GM18951 (cell line): ENCODE results near the gene TNFRSF12A.
A peak's percentile ranks its signal among the peaks of the same experiment; 100 is the strongest.

Experiments used
- POLR2A ChIP-seq: IDR thresholded peaks from 4 replicates; pipeline ENCODE4 v1.6.1; 2011; ENCODE audit warnings: mild to moderate bottlenecking; ENCODE audit not compliant: insufficient read length, insufficient read depth; ENCODE audit errors: extremely low read depth
- in situ Hi-C: fragments of 300-500 bp; cut with MboI; formaldehyde crosslinking; loops from one replicate; pipeline ENCODE4 v1.12.0; 2022; ENCODE audit warnings: low sequenced_read_pairs, mixed read lengths, inconsistent platforms; ENCODE audit not compliant: unreplicated experiment

The TNFRSF12A gene, protein sequence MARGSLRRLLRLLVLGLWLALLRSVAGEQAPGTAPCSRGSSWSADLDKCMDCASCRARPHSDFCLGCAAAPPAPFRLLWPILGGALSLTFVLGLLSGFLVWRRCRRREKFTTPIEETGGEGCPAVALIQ

DNA sequence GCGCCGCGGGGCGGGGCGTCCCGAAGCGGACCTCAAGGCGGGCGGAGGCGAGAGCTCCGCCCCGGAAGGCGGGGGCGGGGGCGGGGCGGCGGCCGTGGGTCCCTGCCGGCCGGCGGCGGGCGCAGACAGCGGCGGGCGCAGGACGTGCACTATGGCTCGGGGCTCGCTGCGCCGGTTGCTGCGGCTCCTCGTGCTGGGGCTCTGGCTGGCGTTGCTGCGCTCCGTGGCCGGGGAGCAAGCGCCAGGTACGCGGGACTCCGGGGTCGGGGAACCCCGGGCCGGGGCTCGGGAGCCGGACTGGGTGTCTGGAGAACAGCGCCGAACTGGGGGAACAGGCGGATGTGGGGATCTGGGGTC lies at the start of gene TNFRSF12A:
TSS of gene TNFRSF12A (plus strand) at position 122 of the 357 bp plus-strand sequence. CDS start at position 152, 30 bp downstream.
- TF ChIP-seq POLR2A, result peak; percentile 83
- in situ Hi-C loops, result no loop called here

DNA sequence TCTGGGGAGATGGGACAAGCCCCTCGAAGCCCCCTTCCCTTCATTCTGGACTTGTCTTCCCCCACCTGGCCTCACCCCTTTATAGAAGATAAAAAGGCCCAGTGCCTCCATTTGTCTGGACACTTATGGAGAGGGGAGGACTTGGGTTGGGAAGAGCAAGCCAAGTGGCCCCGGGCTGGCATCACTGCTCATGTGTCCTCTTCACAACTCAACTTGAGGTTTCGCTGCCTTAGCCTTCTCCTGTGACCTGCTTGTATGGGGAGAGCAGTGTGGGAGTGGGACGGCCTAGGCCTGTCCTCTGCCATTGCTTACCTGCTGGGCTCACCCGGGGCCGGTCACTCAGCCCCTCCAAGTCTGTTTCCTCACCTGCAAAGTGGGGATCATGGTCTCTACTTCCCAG lies 49.6 kb upstream of the TNFRSF12A start:
- TF ChIP-seq POLR2A, result no peak
- in situ Hi-C loops, result no loop called here

DNA sequence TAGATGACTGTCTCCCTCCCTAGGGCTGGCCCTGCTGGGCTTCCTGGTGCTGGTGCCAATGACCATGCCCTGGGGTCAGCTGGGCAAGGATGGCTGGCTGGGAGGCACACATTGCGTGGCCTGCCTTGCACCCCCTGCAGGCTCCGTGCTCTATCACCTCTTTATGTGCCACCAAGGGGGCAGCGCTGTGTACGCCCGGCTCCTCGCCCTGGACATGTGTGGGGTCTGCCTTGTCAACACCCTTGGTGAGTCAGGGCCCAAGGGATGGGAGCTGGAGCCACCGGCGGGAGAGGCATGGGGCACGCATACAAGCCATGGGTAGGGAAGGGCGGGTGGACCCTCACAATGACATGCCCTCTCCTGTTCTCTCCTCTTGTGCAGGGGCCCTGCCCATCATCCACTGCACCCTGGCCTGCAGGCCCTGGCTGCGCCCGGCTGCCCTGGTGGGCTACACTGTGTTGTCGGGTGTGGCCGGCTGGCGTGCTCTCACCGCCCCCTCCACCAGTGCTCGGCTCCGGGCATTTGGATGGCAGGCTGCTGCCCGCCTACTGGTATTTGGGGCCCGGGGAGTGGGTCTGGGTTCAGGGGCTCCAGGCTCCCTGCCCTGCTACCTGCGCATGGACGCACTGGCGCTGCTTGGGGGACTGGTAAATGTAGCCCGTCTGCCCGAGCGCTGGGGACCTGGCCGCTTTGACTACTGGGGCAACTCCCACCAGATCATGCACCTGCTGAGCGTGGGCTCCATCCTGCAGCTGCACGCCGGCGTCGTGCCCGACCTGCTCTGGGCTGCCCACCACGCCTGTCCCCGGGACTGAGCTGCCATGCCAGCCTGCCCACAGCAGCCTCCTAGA lies 48.8 kb upstream of the TNFRSF12A start:
- peak; percentile 32 for TF ChIP-seq POLR2A
- in situ Hi-C loops, result no loop called here

DNA sequence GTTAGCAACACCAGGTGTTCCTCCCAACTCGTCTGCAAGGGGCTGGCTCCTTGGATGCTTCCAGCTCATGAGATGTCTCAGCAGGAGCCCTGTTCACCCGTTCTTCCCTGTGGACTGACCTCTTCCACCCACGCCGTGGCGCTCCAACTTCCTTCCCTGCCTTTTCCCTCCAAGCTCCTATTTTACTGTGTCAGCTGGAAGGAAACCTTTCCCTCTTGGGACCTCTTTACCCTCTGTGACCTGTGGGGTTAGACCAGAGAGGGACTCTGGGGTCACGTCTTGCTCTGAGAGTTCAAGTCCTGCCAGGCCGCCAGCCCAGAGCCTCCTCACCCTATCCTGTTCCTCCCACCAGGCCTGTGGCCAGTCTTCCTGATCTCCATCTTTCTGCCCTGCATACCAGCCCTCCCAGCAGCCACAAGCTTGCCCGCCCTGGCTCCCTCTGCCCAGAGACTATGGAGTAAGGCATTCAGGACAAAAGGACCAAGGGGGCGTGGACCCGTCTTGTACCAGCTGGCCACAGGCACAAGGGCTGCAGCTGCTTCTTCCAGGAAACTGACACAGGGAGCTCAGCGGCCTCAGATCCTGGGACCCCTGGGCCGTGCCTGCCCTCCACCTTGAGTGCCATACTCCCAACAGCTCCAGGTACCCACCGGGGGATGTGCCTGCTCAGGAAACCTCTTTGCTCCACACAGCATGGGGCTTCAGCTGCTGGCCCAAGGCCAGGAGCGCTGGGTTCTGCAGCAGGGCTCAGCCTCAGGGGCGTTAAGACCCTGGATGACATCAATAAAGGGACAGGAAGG lies 48.0 kb upstream of the TNFRSF12A start:
- no peak for TF ChIP-seq POLR2A
- in situ Hi-C loops, result no loop called here

DNA sequence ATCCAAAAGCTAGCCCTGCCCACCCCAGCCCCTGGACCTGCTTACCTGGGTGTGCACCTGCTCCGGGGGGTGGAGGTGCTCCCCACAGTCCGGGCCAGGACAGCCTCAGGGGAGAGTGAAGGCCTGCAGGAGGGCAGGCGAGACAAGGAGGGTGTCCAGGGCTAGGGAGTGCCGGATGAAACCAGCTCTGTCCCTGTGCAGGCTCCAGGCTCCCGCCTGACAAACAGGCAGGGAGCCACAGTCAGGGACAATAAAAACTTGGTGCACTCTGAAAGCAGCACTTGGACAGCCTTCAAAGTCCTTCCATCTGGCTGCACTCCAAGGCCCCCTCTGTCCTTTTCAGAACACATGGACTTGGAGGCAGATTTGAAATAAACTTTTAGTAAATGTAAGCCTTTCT lies 47.1 kb upstream of the TNFRSF12A start:
- in situ Hi-C loops, result no loop called here
- no peak for TF ChIP-seq POLR2A

DNA sequence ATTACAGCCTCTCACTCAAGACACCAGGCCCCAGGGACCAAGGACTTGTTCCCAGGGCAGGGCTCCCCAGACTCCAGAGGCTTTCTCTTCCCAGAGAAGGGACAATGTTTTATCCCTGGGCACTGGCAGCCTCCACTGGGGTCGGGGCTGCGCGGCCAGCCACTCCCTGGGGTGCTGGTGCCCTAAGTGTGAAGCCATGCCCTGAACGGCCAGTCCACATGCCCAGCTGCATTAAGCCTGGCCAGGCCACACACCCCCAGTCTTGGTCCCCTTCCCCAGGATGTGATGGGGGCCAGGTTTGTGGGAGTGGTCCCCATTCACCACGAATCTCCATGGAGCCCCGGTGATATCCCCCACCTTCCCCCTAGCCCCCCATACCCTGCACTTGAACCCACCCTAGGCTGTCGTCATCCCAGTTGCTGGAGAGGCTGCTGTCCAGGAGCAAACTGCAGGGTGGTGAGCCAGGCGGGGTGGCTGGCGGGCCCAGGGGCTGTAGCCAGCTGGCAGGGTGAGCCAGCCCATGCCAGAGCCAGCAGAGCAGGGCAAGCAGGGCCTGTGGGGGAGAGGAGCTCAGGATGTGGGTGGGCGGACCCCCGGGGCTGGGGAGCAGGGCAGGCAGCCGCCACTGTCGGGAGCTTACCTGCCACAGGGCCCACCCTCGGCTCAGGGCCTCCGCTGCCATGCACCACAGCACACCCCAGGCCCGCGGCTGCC lies 46.4 kb upstream of the TNFRSF12A start:
- TF ChIP-seq POLR2A, result peak; percentile 7
- in situ Hi-C loops, result no loop called here

DNA sequence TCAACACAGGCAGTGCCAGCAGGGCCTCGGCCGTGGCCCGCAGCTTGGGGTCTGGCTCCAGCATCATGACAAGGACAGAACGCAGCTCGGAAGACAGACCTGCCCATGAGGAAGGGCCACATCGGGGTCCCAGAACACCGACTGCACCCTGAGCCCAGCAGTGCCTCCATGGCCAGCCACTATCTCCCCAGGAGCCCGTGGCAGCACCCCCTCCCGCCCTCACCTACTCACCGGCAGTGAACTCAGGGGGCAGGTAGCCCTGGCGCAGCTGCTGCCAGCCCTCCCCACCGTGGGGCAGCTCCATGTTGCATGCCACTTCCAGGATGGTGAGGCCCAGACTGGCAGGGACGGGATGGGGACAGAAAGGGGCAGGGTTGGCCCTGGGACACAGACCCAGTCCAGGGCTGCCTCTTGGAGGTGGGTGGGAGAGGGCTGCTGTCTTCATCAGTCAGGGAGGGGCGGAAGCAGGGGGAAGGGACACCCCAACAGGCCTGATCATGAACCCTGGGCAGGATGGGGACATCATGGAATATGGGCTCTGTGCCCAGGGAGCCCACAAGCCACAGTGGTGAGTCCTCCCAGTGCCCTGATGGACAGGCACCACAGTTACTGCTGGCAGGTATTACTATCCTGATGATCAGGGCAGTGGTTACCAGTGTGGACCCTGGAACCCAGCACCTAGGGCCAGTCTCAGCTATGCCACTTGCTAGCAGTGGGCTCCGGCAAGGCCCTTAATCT lies 45.7 kb upstream of the TNFRSF12A start:
- no peak for TF ChIP-seq POLR2A
- in situ Hi-C loops, result no loop called here

DNA sequence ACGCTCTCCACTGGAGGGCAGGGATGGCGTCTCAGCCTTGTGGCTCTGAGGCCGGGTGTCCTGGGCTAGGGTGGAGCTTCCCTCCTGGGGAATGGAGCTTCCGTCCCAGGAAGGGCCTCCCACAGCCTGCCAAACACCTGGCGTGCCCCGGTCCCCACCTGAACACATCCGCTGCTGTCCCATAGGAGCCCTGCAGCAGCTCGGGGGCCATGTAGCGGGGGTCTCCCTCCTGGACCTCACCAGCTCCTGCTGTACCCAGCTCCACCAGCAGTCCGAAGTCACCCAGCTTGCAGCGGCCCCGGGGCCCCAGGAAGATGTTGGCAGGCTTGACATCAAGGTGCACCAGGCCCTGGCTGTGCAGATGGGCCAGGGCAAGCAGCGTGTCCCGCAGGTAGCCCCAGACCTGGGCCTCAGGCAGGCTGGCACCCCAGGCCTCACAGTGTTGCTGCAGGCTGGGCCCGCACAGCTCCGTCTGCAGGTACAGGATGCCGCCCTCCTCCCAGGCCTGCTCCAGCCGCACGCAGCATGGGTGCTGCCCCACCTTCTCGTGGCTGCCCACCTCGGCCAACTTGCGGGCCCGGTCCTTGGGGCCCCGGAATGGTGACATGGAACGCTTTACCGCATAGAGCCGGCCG lies 44.9 kb upstream of the TNFRSF12A start:
- in situ Hi-C loops, result no loop called here

DNA sequence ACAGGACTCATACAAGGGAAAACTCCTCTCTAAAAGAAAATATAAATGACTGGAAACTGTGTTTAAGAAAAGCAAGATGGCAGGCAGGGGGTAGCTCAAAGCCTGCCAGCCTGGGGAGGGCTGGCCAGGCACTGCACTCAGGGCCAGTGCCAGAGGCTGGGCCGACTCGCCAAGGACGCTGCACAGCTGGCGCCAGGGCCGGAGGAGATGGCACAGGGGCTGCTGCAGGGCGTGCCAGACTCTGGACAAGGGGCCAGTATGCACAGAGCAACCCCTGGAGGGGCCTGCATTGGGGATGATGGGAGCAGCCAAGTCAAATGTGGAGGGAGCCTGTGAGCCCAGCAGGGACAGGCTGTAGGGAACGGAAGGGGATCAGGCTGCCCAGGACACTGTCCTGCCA lies 44.0 kb upstream of the TNFRSF12A start:
- no peak for TF ChIP-seq POLR2A

More for the DNA sequence above, 44.9 kb upstream of the TNFRSF12A start:
- TF ChIP-seq POLR2A, result no peak

DNA sequence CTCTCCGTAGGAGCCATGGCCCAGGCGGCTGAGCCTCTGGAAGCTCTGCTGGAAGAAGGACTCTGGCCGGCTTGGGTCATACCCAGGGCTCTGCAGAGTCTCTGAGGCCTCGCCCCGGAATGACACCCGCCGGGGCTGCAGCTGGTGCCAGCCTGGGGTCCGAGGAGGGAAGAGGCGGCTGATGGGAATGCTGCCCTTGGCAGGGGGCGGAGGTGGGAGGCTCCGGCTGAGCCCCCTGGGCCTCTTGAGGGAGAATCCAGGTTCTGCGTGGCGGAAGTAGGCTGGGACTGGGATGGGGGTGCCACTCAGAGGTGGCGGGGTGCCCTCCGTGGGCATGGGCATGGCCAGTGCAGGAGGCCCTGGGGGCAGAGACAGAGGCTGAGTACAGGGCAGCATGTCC lies 43.5 kb upstream of the TNFRSF12A start:
- no peak for TF ChIP-seq POLR2A
- in situ Hi-C loops, result no loop called here

More for the DNA sequence above, 44.0 kb upstream of the TNFRSF12A start:
- in situ Hi-C loops, result no loop called here

DNA sequence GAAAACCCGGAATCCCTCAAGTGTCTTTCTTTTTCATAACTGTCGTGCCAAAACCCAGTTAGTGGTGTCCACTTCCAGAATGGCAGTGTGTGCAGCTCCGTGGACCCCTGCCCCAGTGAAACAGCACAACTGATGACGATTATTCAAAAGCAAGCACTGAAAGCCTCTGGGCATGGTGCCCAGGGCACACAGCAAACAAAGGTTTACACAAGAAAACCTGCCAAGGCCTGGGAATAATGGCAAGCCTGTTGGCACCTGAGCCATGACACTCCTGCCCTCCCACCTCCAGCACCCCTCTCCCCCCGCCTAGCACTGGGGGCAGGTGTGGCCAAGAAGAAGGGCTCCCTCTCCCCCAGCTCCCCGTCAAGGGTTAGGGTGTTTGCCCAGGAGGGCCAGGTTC lies 42.7 kb upstream of the TNFRSF12A start:
- in situ Hi-C loops, result no loop called here
- TF ChIP-seq POLR2A, result no peak

DNA sequence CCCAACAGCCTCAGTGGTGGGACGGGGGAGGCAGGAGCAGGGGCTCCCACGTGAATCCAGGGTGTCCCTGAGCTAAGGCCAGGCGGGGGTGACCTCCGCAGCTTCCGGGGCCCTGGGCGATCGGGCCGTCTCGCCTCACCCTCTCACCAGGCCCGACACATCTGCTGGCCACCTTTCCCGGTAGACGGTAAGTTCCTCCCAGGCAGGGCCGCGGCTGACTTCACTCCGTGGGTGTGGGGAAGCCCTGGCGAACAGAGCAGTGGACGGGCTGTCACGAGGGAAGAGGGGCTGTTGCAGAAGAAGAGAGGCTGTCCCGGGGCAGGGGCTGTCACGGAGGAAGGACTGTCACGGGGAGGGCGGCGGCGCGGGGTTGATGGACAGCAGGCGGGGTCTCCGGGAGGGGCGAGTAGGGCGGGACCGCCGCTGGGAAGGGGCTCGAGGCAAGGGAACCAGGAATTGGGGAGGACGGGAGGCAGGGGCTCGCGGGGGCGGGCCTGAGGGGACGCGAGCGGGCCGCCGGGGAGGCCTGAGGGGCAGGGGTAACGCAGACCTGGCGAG lies 40.4 kb upstream of the TNFRSF12A start:
- in situ Hi-C loops, result no loop called here
- TF ChIP-seq POLR2A, result no peak
